Osteoblast (primary cell): ENCODE measurements around the gene F13A1. TPM values are rescaled to one million over a fixed set of nuclear protein-coding genes. Genes with fewer than 3 reads are reported as not detected.

Experiments used
- DNase-seq: peaks from one replicate; pipeline ENCODE4 v3.0.0; 2011; ENCODE audit warnings: low spot score, mixed read lengths; ENCODE audit not compliant: insufficient read length; ENCODE audit errors: missing footprints
- H2AFZ ChIP-seq: 2 replicates; pipeline ENCODE4 v1.6.0; 2011; ENCODE audit warnings: mild to moderate bottlenecking, low read length
- H3K27ac ChIP-seq: 2 replicates; pipeline ENCODE4 v1.5.1; 2011; ENCODE audit warnings: mild to moderate bottlenecking, low read depth, low read length, moderate library complexity
- H3K27me3 ChIP-seq: 2 replicates; pipeline ENCODE4 v1.6.0; 2012; ENCODE audit warnings: mild to moderate bottlenecking, control low read depth, inconsistent platforms, low read length, moderate library complexity; ENCODE audit not compliant: insufficient read depth
- H3K36me3 ChIP-seq: 2 replicates; pipeline ENCODE4 v1.5.1; 2011; ENCODE audit warnings: mild to moderate bottlenecking, low read length, control low read depth, moderate library complexity; ENCODE audit not compliant: insufficient read depth
- H3K4me1 ChIP-seq: 2 replicates; pipeline ENCODE4 v1.5.1; 2011; ENCODE audit warnings: mild to moderate bottlenecking, low read length, control low read depth, moderate library complexity; ENCODE audit not compliant: insufficient read depth
- H3K4me2 ChIP-seq: 2 replicates; pipeline ENCODE4 v1.6.0; 2011; ENCODE audit warnings: mild to moderate bottlenecking, low read length; ENCODE audit not compliant: insufficient read depth
- H3K4me3 ChIP-seq: fragments of 200-600 bp; sonication (generic); 3 replicates; pipeline ENCODE4 v1.5.1; 2012; ENCODE audit warnings: mild to moderate bottlenecking, low read length, inconsistent platforms; ENCODE audit not compliant: insufficient read depth
- H3K79me2 ChIP-seq: 2 replicates; pipeline ENCODE4 v1.6.0; 2012; ENCODE audit warnings: mild to moderate bottlenecking, low read length, control low read depth, inconsistent platforms; ENCODE audit not compliant: insufficient read depth
- H3K9me3 ChIP-seq: 2 replicates; pipeline ENCODE4 v1.5.1; 2011; ENCODE audit warnings: low read depth, low read length, control low read depth
- H4K20me1 ChIP-seq: 2 replicates; pipeline ENCODE4 v1.6.0; 2012; ENCODE audit warnings: mild to moderate bottlenecking, low read length, control low read depth; ENCODE audit not compliant: insufficient read depth
- CTCF ChIP-seq: IDR thresholded peaks from 2 replicates; pipeline ENCODE4 v1.5.1; 2011; ENCODE audit warnings: mild to moderate bottlenecking, low read depth, low read length, moderate library complexity; ENCODE audit errors: extremely low read depth
- total RNA-seq: library from RNA; depleted of rRNA; stranded (reverse); fragments of >200 nt; gene quantifications from 2 replicates; pipeline ENCODE4 v1.2.3, GENCODE V29; 2012

Gene F13A1
- total RNA-seq, 1 donor, result under 0.01 TPM

GRCh38 chr6:6178795-6179194, 141.7 kb downstream of the F13A1 start:
- no peak for DNase-seq
- Histone ChIP-seq H3K79me2 (no peaks in the 10 kb centered on the region), H2AFZ (no peak overlapping the region), H3K4me3 (no peak overlapping the region), H3K4me2 (no peak overlapping the region), H4K20me1 (no peaks in the 10 kb centered on the region), H3K36me3 (no peaks in the 10 kb centered on the region), H3K27me3 (no peaks in the 10 kb centered on the region), H3K9me3 (no peaks in the 10 kb centered on the region), H3K27ac (no peak overlapping the region), H3K4me1 (no peaks in the 10 kb centered on the region)
- no peak for TF ChIP-seq CTCF

GRCh38 chr6:6177754-6178153, 142.7 kb downstream of the F13A1 start:
- H4K20me1 ChIP-seq, result no peaks in the 10 kb centered on the region
- no peak overlapping the region for H3K4me2 ChIP-seq
- H3K4me3 ChIP-seq, result no peak overlapping the region
- H3K4me1 ChIP-seq, result no peaks in the 10 kb centered on the region
- DNase-seq, result no peak
- no peak overlapping the region for H3K27ac ChIP-seq
- H3K79me2 ChIP-seq, result no peaks in the 10 kb centered on the region
- no peak for TF ChIP-seq CTCF
- no peaks in the 10 kb centered on the region for H3K36me3 ChIP-seq
- no peak overlapping the region for H2AFZ ChIP-seq
- H3K27me3 ChIP-seq, result no peaks in the 10 kb centered on the region
- H3K9me3 ChIP-seq, result no peaks in the 10 kb centered on the region

DNA sequence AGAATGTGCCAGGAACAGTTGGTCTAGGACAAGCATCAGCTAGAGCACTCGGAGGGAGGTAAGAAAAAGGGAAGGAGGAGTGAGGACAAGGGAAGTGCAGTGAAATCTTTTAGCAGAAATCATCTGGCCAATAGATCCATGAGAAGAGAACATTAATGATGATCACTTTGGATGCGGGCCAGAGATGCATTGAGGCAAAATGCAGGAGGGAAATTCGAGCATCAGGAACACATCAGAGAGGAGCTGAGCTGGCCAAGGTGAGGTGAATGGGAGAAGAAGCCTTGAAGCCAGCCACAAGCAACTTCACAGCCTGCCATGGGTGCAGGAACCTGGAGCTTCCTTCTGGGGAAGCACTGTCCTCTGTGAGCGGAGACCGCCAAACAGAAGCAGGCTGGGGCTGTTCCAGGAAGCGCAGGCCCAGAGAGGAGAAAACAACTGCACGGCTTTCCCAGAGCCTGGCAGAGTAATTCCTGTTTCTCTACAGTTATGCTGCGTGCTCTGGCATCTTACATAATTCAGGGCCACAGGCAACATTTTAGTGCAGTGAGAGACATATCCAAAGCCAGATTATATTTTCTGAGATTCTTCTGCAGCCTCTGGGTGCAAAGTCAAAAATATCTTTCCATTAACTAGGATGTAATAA, 143.8 kb downstream of the F13A1 start:
- no peak for TF ChIP-seq CTCF
- Histone ChIP-seq H2AFZ (no peak overlapping the region), H3K27ac (no peak overlapping the region)

DNA sequence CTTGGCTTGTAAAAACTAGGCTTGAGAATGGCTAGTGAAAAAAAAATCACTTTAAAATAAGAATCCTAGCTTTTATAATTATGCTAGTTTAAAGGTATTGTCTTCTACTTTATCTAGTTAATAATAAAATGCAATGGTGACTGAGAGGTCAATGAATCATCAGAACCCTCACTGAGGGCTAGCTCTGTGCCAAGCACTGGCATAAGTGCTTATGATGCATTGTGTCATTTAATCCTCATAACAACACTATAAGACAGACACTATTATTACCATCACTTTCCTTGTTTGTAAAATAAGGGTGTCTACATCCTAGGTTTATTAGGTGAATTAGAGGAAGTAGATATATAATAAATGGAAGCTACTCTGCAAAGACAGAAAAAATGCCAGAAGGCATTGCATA, 144.3 kb downstream of the F13A1 start:
- H3K79me2 ChIP-seq, result no peaks in the 10 kb centered on the region
- no peaks in the 10 kb centered on the region for H3K36me3 ChIP-seq
- no peaks in the 10 kb centered on the region for H3K27me3 ChIP-seq
- no peaks in the 10 kb centered on the region for H4K20me1 ChIP-seq
- H3K4me1 ChIP-seq, result no peaks in the 10 kb centered on the region
- no peak overlapping the region for H3K4me3 ChIP-seq
- H3K27ac ChIP-seq, result no peak overlapping the region
- no peaks in the 10 kb centered on the region for H3K9me3 ChIP-seq
- no peak overlapping the region for H2AFZ ChIP-seq
- TF ChIP-seq CTCF, result no peak
- no peak for DNase-seq
- H3K4me2 ChIP-seq, result no peak overlapping the region

More for the DNA sequence above, 143.8 kb downstream of the F13A1 start:
- H3K4me3 ChIP-seq, result no peak overlapping the region
- H3K79me2 ChIP-seq, result no peaks in the 10 kb centered on the region
- no peaks in the 10 kb centered on the region for H4K20me1 ChIP-seq
- no peaks in the 10 kb centered on the region for H3K36me3 ChIP-seq
- H3K4me2 ChIP-seq, result no peak overlapping the region
- H3K9me3 ChIP-seq, result no peaks in the 10 kb centered on the region
- no peaks in the 10 kb centered on the region for H3K4me1 ChIP-seq
- DNase-seq, result no peak
- H3K27me3 ChIP-seq, result no peaks in the 10 kb centered on the region
